HL-60 (cell line): Measurements from ENCODE around the gene SASH1.

Source experiments
- DNase-seq, 2 experiments: peaks; one replicate each; pipeline ENCODE4 v3.0.0-alpha.2; 2010 to 2020; ENCODE audit warnings: low read depth in 1 of 2, low spot score in 1 of 2
- H3K27ac ChIP-seq: fragments of 250-450 bp; sonication (Bioruptor Pico); replicated peaks from 2 replicates; pipeline ENCODE4 v1.5.1; 2020; ENCODE audit warnings: mild to moderate bottlenecking, moderate library complexity
- H3K27me3 ChIP-seq: fragments of 250-450 bp; sonication (Bioruptor Pico); 2 replicates; pipeline ENCODE4 v1.5.1; 2021; ENCODE audit warnings: mild to moderate bottlenecking, moderate library complexity; ENCODE audit not compliant: insufficient read depth, poor library complexity, severe bottlenecking
- H3K4me3 ChIP-seq: replicated peaks from 2 replicates; pipeline ENCODE4 v1.5.1; 2011; ENCODE audit warnings: mild to moderate bottlenecking, control low read depth, low read length; ENCODE audit not compliant: insufficient read depth
- CTCF ChIP-seq: IDR thresholded peaks from one replicate; pipeline ENCODE4 v1.5.1; 2011; ENCODE audit warnings: low read length, control low read depth, inconsistent platforms; ENCODE audit not compliant: insufficient read depth
- GABPA ChIP-seq: IDR thresholded peaks from 2 replicates; pipeline ENCODE4 v1.6.1; 2012; ENCODE audit warnings: low read depth
- POLR2AphosphoS5 ChIP-seq: IDR thresholded peaks from 2 replicates; pipeline ENCODE4 v1.6.1; 2012; ENCODE audit warnings: low read depth
- REST ChIP-seq: IDR thresholded peaks from 2 replicates; pipeline ENCODE4 v1.6.1; 2012; ENCODE audit warnings: low read depth; ENCODE audit not compliant: insufficient replicate concordance
- SPI1 ChIP-seq: IDR thresholded peaks from 2 replicates; pipeline ENCODE4 v1.6.1; 2012; ENCODE audit warnings: low read depth, mild to moderate bottlenecking, borderline replicate concordance

SASH1 gene

GRCh38 chr6:148328876-148329555, 13.6 kb upstream of the SASH1 start:
- no peak for TF ChIP-seq POLR2AphosphoS5
- TF ChIP-seq CTCF: no peak
- no peak for TF ChIP-seq REST
- no peak for TF ChIP-seq GABPA
- TF ChIP-seq SPI1: no peak
- DNase-seq: no peak
- no peak overlapping the region for H3K4me3 ChIP-seq
- H3K27me3 ChIP-seq: no peaks in the 10 kb centered on the region
- H3K27ac ChIP-seq: no peak overlapping the region

- no peak overlapping the region for H3K27ac ChIP-seq
- no peak overlapping the region for H3K4me3 ChIP-seq
- no peak for DNase-seq
- TF ChIP-seq CTCF: no peak
- no peak for TF ChIP-seq REST
- TF ChIP-seq SPI1: no peak
- no peak for TF ChIP-seq GABPA
- TF ChIP-seq POLR2AphosphoS5: no peak
- no peaks in the 10 kb centered on the region for H3K27me3 ChIP-seq
These were observed 12.8 kb upstream of the SASH1 start for GRCh38 chr6:148329596-148330381.

- no peaks in the 10 kb centered on the region for H3K27me3 ChIP-seq
- TF ChIP-seq POLR2AphosphoS5: no peak
- no peak for TF ChIP-seq REST
- no peak for TF ChIP-seq CTCF
- no peak for TF ChIP-seq SPI1
- no peak for TF ChIP-seq GABPA
- no peak overlapping the region for H3K4me3 ChIP-seq
- no peak overlapping the region for H3K27ac ChIP-seq
- no peak for DNase-seq
These were observed 10.6 kb upstream of the SASH1 start for GRCh38 chr6:148332088-148332487.
